Stimulated activated CD8-positive, alpha-beta memory T cell treated with anti-CD3 and anti-CD28 coated beads, Interleukin-12 subunit alpha, Interleukin-12 subunit beta, amount 100 ng/mL, for 24 hours (primary cell): ENCODE data around the gene UBL4A.

ENCODE experiments used
- DNase-seq: peaks from one replicate; pipeline ENCODE4 v3.0.0-alpha.2; 2020; ENCODE audit errors: extremely low read depth

UBL4A gene

DNA sequence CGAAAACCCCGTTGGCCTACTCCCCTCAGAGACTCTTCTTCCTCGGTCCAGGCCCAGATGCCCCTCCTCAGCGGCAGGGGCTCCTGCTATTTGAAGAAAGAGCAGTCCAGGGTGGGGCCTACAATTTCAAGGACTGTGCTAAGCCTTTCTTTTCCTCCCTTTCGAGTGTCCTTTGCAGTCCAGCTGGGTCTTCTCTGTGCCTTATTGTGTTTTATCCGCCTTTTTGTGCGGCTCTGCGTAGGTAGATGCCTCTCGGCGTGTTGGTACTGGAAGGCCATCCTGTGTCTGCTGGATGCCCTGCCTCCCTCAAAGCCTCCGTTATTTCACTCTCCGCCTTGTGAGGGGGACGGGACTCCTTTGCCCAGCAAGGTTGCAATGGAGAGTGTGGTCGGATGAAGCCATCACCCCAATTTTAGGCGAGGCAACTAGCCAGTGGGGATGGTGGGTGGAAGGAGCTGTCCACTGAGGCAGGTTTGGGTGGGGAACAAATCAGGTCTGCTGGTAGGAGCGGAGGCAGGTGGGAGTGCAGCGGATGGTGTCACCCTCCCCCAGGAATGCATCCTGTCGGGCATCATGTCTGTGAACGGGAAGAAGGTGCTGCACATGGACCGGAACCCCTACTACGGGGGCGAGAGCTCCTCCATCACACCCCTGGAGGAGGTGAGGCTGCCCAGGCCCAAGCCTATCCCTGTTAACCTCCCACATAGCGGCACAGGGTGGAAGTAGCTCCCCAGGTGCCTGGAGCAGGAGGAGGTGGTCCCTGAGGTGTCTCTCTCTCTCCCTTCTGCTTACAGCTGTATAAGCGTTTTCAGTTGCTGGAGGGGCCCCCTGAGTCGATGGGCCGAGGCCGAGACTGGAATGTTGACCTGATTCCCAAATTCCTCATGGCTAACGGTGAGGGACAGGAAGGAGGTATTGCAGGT lies 48.2 kb downstream of the UBL4A start:
- DNase-seq: no peak

- DNase-seq: no peak
Observed at GRCh38 chrX:154436983-154437752, 49.2 kb downstream of the UBL4A start, which contains the start of gene GDI1. TSS of gene GDI1 (plus strand) at chrX:154437154. CDS start at chrX:154437255, 101 bp downstream.

- DNase-seq: no peak
Observed at GRCh38 chrX:154436374-154436982, 49.9 kb downstream of the UBL4A start.

- DNase-seq: no peak
Observed at GRCh38 chrX:154435171-154435733, 51.2 kb downstream of the UBL4A start.

GRCh38 chrX:154434394-154435168 lies 51.8 kb downstream of the UBL4A start:
- DNase-seq: no peak
